LNCAP (cell line): ENCODE data around the gene MFSD6.

Experiments used
- TF ChIP-seq, protein P1 (sequence below): fragments of 450-650 bp; IDR thresholded peaks from 2 replicates; pipeline ENCODE4 v1.5.1; 2017; ENCODE audit warnings: mild to moderate bottlenecking

Gene MFSD6

DNA sequence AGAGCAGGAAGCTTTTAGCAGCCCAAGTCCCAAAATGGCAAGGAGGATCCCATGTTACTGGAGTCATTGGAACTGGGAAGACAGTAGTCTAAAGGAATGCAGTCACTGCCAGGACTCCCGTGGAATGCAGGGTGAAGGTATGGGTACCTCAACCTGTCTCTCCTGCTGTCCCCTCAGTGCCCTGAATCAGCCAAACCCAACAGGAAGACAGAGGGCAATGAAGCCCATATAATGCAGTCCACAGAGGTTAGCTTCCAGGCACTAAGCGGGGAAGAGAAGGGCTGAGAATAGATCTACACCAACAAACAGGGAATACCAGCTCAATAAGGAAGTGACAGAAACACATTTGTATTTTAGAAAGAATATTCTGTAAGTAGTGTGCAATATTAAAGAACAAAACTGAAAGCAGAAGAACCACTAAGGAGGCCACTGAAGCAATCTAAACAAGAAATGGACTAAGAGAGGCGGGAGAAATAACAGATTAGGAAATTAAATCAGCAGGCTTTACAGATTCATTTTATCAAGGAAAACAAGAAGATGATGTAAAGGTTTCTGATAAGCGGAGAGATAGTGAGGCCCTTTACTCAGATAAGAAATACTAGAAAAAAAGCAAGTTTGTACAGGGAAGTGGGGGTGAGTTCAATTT, 118.1 kb downstream of the MFSD6 start:
- TF ChIP-seq, protein P1, sequence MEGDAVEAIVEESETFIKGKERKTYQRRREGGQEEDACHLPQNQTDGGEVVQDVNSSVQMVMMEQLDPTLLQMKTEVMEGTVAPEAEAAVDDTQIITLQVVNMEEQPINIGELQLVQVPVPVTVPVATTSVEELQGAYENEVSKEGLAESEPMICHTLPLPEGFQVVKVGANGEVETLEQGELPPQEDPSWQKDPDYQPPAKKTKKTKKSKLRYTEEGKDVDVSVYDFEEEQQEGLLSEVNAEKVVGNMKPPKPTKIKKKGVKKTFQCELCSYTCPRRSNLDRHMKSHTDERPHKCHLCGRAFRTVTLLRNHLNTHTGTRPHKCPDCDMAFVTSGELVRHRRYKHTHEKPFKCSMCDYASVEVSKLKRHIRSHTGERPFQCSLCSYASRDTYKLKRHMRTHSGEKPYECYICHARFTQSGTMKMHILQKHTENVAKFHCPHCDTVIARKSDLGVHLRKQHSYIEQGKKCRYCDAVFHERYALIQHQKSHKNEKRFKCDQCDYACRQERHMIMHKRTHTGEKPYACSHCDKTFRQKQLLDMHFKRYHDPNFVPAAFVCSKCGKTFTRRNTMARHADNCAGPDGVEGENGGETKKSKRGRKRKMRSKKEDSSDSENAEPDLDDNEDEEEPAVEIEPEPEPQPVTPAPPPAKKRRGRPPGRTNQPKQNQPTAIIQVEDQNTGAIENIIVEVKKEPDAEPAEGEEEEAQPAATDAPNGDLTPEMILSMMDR, result no peak

DNA sequence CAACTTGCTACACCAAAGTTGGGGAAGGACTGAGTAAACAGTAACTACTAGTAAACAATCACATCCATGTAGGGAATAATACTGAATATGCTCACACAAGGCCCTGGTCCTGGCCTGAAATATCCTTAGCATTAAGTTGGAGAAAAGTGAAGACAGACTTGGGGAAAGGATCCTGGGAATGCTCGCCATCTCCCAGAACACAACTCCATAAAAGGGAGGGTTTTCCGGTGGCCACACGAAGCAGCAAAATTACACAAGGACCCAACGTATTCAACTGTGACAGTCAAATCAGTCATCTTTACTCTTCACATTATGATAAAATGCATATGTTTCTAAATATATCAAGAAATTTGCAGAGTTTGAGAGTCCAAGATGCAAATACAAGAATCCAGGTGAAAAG, 119.1 kb downstream of the MFSD6 start:
- TF ChIP-seq, protein P1, result no peak

DNA sequence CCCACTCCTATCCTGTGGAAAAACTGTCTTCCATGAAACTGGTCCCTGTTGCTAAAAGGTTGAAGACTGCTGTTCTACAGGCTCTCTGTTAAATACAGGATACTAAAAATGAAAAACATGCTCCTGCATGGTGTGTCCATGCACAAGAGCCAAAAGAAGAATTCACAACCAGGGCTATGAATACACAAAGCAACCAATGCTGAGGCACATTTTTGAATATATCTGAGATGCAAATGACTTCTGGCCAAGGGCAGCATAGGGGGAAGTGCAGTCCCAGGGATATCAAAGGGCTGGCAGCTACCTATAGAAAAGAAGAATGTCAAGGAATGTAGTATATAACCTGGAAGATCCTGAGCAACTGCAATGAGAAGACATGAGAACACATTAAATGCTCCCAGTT, 119.8 kb downstream of the MFSD6 start:
- TF ChIP-seq, protein P1, result no peak

DNA sequence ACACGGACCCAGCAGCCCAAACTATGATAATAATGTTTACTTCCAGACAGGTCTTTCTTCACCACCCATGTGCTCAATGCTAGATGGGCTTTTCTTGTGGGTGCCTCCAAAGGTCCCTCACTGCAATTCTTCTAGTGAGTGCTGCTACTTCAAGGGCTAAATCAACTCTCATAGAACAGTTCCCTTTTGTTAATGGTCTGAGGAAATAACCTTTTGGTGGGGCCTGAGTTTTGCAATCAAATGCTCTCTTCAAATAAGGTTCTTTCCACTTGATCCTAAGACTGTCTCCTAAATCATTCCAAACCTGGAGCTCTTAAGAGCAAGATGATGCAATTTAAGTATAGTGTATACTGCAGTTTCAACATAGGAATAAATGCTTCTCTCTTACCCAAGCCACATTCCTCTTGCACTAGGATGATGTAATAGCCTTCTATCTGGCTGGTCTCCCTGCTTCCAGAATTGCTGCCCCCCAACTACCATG, 120.4 kb downstream of the MFSD6 start:
- TF ChIP-seq, protein P1, result no peak

DNA sequence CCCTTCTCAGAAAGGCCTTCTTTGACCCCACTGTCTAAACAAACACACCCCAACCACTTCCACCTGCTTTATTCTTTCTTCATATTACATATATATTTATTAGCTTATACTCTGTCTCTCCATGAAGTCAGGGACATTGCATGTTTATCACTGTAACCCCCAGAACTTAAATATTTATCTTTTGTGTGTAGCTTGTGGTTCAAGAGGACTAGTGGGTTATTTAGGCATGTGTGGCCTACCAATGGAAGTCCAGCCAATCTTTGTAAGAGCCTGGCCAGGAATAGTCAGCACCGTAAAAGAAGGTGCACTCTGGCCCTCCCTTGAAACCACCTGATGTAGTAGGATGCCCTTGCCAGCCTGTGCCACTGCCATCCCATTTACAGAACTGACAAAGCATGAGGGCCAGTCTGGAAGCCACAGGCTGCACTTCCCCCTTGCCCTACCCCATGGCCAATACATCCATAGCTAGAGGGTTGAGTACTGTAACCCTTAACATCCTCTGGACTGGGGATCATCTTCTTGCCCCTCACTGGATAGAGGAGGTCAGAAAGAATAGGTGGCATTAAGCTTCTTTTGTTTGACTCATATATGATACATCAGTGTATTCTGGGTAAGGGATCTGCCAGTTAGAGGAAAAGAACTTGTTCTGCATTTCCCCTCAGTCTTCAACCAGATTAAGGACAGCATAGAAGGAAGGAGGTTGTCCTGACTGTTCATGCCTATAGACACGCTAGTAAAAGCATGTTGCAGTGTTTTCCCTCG, 121.5 kb downstream of the MFSD6 start:
- TF ChIP-seq, protein P1, result no peak

DNA sequence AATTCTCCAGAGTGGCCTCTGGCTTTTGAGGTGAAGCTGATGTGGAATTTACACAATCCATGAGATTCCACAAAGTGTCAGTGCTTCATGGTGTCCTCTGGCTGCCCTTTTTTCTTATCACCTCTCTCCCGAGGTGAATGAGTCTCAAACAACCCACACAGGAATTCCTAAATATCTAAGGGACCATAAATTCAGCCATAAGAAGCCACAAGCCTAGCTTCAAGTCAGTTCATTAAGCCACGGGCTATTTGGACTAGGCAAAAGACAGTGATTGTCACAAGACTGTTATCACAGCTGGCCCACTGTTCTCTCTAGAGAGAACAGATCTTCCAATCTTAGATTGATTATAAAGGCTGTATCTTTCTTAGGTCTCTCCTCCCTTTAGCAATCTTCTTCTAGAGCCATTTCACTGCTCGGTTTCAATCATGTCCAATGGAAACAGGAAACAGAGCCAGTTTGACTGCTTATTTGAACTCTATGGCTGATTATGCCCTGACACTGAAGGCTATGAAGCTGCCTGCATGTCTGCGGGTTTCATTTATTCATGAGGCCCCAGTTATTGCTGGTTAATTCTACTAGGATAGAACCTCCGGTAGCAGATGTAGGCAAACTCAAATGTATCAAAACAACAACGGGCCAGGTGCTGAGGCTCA, 122.2 kb downstream of the MFSD6 start:
- TF ChIP-seq, protein P1, result no peak

DNA sequence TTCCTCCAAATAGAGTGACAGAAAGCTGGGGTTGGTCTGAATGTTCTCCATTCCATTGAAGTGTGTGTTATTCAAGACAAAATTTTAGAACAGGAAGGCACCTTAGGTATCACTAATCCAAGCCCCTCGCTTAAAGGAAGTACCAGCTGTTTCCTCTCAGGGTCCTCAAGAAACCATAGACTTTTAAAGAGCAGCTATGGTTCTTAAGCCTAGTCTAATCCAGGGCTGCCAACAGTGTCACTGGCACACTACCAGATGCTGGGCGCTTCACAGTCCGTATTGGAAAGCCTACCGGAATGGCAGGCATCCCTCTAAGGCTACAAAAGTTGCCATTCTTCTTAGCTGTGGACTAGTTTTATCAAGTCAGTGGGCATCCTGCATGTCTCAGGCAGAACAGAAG, 124.4 kb downstream of the MFSD6 start:
- TF ChIP-seq, protein P1, result no peak
